Measurements from ENCODE around the gene SPRR1B. TPM values are rescaled to one million over a fixed set of nuclear protein-coding genes. Genes with fewer than 3 reads are reported as not detected.

SPRR1B gene
- total RNA-seq, 3 donors from 2014 or later (not counting 1 experiment from before 2014, with no cell fraction given): not detected

DNA sequence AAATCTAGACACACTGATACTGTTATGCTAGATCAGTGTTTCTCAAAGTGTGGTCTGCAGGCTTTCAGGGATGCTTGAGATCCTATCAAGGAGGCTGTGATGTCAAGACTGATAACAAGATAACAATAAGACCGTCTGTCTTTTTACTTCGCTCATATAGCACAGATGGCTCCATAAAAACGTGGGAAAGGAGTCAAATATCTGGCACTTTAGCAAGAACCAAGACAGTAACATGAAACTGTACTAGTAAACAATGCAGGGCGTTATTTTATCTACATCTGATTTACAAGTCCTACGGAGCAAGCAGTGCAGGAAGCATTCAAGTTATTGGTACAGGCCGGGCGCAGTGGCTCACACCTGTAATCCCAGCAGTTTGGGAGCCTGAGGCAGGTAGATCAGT lies 33.1 kb upstream of the SPRR1B start:
- no peak for ATAC-seq
- Mint-ChIP-seq H3K9me3 (peaks cover 0 to 2% of the 10 kb centered on the region in 2 donors), H3K4me1 (no peaks in the 10 kb centered on the region), H3K36me3 (no peaks in the 10 kb centered on the region), H3K27me3 (ENCODE audit: low read depth in 2 of 2) (peaks cover 17 to 40% of the 10 kb centered on the region in 2 donors), H3K27ac (no peak overlapping the region), H3K4me3 (no peak overlapping the region)
- H3K27me3 ChIP-seq (ENCODE audit: control insufficient read depth, insufficient read depth, low read length): no peaks in the 10 kb centered on the region
- H3K4me3 ChIP-seq (ENCODE audit: low read length): no peak overlapping the region
- no peaks in the 10 kb centered on the region for H3K4me1 ChIP-seq (ENCODE audit: control insufficient read depth, insufficient read depth, low read length)
- intact Hi-C loops (cut with micrococcal nuclease): no loop called here
- WGBS (ENCODE audit: insufficient coverage): 50% methylated on average over 7 of the region's 7 CpGs
- DNase-seq: no peak
- H3K27ac ChIP-seq (ENCODE audit: low read length): no peak overlapping the region
- H3K9me3 ChIP-seq (ENCODE audit: control insufficient read depth, insufficient read depth, low read length): no peaks in the 10 kb centered on the region
- TF ChIP-seq, protein P1, sequence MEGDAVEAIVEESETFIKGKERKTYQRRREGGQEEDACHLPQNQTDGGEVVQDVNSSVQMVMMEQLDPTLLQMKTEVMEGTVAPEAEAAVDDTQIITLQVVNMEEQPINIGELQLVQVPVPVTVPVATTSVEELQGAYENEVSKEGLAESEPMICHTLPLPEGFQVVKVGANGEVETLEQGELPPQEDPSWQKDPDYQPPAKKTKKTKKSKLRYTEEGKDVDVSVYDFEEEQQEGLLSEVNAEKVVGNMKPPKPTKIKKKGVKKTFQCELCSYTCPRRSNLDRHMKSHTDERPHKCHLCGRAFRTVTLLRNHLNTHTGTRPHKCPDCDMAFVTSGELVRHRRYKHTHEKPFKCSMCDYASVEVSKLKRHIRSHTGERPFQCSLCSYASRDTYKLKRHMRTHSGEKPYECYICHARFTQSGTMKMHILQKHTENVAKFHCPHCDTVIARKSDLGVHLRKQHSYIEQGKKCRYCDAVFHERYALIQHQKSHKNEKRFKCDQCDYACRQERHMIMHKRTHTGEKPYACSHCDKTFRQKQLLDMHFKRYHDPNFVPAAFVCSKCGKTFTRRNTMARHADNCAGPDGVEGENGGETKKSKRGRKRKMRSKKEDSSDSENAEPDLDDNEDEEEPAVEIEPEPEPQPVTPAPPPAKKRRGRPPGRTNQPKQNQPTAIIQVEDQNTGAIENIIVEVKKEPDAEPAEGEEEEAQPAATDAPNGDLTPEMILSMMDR (IDR thresholded peaks at IDR 0.05): no peak
- no peaks in the 10 kb centered on the region for H3K36me3 ChIP-seq (ENCODE audit: control insufficient read depth, insufficient read depth, low read length)

DNA sequence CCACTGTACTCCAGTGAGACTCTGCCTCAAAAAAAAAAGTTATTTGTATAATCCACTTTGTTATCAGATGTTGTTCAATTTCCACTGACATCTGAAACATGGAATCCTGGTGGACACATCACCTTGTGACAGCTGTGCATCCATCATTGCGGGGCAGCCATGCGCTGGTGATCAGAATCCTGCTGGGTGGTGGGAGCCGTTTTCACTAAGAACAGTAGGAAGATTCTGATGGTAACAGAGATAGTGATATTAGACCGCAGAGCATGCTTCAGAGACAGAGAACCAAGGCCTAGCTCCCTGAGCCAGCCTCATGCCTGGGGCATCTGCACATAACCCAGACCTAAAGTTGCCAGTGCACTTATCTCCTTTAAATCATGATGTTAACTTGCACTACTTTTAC lies 32.5 kb upstream of the SPRR1B start:
- no peaks in the 10 kb centered on the region for H3K9me3 ChIP-seq (ENCODE audit: control insufficient read depth, insufficient read depth, low read length)
- Mint-ChIP-seq H3K27ac (no peak overlapping the region), H3K4me3 (no peak overlapping the region), H3K4me1 (no peaks in the 10 kb centered on the region), H3K36me3 (no peaks in the 10 kb centered on the region), H3K9me3 (peaks cover 0 to 2% of the 10 kb centered on the region in 2 donors), H3K27me3 (ENCODE audit: low read depth in 2 of 2) (peaks cover 17 to 40% of the 10 kb centered on the region in 2 donors)
- H3K27ac ChIP-seq (ENCODE audit: low read length): no peak overlapping the region
- H3K4me1 ChIP-seq (ENCODE audit: control insufficient read depth, insufficient read depth, low read length): no peaks in the 10 kb centered on the region
- DNase-seq (no peak), ATAC-seq (no peak)
- H3K4me3 ChIP-seq (ENCODE audit: low read length): no peak overlapping the region
- intact Hi-C loops (cut with micrococcal nuclease): no loop called here
- H3K27me3 ChIP-seq (ENCODE audit: control insufficient read depth, insufficient read depth, low read length): no peaks in the 10 kb centered on the region
- WGBS (ENCODE audit: insufficient coverage): 90% methylated on average over 4 of the region's 4 CpGs
- TF ChIP-seq, protein P1 (IDR thresholded peaks at IDR 0.05): no peak
- H3K36me3 ChIP-seq (ENCODE audit: control insufficient read depth, insufficient read depth, low read length): no peaks in the 10 kb centered on the region

DNA sequence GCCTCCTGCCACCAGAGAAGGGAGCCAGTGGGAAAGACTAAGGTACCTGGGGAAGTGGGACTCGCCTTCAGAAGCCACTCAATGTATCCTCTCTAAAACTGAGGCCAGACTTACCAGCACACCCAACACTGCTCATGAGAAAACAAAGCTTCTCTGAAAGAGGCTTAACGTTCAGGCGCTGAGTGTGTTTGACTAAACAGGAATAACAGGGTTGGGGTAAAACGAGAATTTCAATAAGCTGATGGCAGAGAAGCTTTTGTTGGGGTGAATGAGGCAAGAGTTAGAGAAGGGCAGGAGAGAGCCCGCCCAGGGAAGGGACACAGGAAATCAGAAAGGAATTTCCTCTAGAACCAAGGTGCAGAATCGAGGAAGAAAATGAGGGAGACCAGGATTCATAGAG lies 31.2 kb upstream of the SPRR1B start:
- no peaks in the 10 kb centered on the region for H3K9me3 ChIP-seq (ENCODE audit: control insufficient read depth, insufficient read depth, low read length)
- Mint-ChIP-seq H3K27me3 (ENCODE audit: low read depth in 2 of 2) (peaks cover 17 to 28% of the 10 kb centered on the region in 2 donors), H3K27ac (no peak overlapping the region), H3K9me3 (peaks cover 0 to 2% of the 10 kb centered on the region in 2 donors), H3K4me1 (no peaks in the 10 kb centered on the region), H3K36me3 (no peaks in the 10 kb centered on the region), H3K4me3 (no peak overlapping the region)
- H3K4me1 ChIP-seq (ENCODE audit: control insufficient read depth, insufficient read depth, low read length): no peaks in the 10 kb centered on the region
- 76% methylated on average over 6 of the region's 6 CpGs for WGBS (ENCODE audit: insufficient coverage)
- TF ChIP-seq, protein P1 (IDR thresholded peaks at IDR 0.05): no peak
- intact Hi-C loops (cut with micrococcal nuclease): no loop called here
- no peaks in the 10 kb centered on the region for H3K36me3 ChIP-seq (ENCODE audit: control insufficient read depth, insufficient read depth, low read length)
- no peak overlapping the region for H3K27ac ChIP-seq (ENCODE audit: low read length)
- DNase-seq (no peak), ATAC-seq (no peak)
- H3K27me3 ChIP-seq (ENCODE audit: control insufficient read depth, insufficient read depth, low read length): no peaks in the 10 kb centered on the region
- H3K4me3 ChIP-seq (ENCODE audit: low read length): no peak overlapping the region

DNA sequence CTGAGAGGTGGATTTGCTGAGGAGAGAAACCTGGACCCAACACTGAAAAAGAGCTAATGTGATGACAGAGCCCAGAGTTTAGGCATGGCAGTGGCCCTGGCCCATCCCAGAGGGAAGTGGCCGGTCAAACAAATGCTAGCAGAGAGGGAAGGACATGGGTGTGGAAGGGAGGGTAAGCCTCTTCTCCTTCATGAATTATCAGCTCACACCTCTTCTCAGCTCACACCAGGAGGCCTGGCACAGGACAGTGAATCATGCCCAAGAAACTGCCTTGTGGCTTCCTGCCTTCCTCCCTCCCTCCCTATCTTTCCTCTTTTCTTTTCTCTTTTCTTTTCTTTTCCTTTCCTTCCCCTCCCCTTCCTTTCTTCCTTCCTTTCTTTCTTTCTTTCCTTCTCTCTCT lies 30.7 kb upstream of the SPRR1B start:
- no peaks in the 10 kb centered on the region for H3K4me1 ChIP-seq (ENCODE audit: control insufficient read depth, insufficient read depth, low read length)
- H3K9me3 ChIP-seq (ENCODE audit: control insufficient read depth, insufficient read depth, low read length): no peaks in the 10 kb centered on the region
- TF ChIP-seq, protein P1 (IDR thresholded peaks at IDR 0.05): no peak
- no peak for ATAC-seq
- H3K4me3 ChIP-seq (ENCODE audit: low read length): no peak overlapping the region
- Mint-ChIP-seq H3K4me3 (no peak overlapping the region), H3K4me1 (no peaks in the 10 kb centered on the region), H3K27me3 (ENCODE audit: low read depth in 2 of 2) (peaks cover 17 to 23% of the 10 kb centered on the region in 2 donors), H3K9me3 (peaks cover 0 to 2% of the 10 kb centered on the region in 2 donors), H3K36me3 (no peaks in the 10 kb centered on the region), H3K27ac (no peak overlapping the region)
- intact Hi-C loops (cut with micrococcal nuclease): no loop called here
- WGBS (ENCODE audit: insufficient coverage): 80% methylated on average over 1 of the region's 1 CpG
- H3K27ac ChIP-seq (ENCODE audit: low read length): no peak overlapping the region
- DNase-seq: no peak
- H3K27me3 ChIP-seq (ENCODE audit: control insufficient read depth, insufficient read depth, low read length): no peaks in the 10 kb centered on the region
- no peaks in the 10 kb centered on the region for H3K36me3 ChIP-seq (ENCODE audit: control insufficient read depth, insufficient read depth, low read length)
